HG02852 (cell line): ENCODE data around the gene BICRAL.
"Not testable (repeated sequence)": the region's sequence is repeated elsewhere in the genome, so short reads cannot be mapped to it uniquely, and the experiment has no call there.

Experiments
- ATAC-seq: cut with Tn5 transposase; IDR thresholded peaks from one replicate; pipeline ENCODE4 v1.9.1; 2021; ENCODE audit warnings: mild to moderate bottlenecking, moderate library complexity; ENCODE audit not compliant: unreplicated experiment

The BICRAL gene

GRCh38 chr6:42834056-42834455, 52.2 kb downstream of the BICRAL start:
- ATAC-seq, result no peak

GRCh38 chr6:42841844-42842584, 60.2 kb downstream of the BICRAL start:
- no peak for ATAC-seq

GRCh38 chr6:42845327-42845694, 63.5 kb downstream of the BICRAL start:
- no peak for ATAC-seq

- ATAC-seq, result no peak
Measured at GRCh38 chr6:42846505-42846904, 64.7 kb downstream of the BICRAL start.

- ATAC-seq, result no peak
Measured at GRCh38 chr6:42848700-42849099, 66.8 kb downstream of the BICRAL start.

GRCh38 chr6:42851599-42851998, 69.7 kb downstream of the BICRAL start:
- no peak for ATAC-seq

GRCh38 chr6:42860036-42860435, 78.2 kb downstream of the BICRAL start:
- ATAC-seq, result no peak

GRCh38 chr6:42860481-42860880, 78.6 kb downstream of the BICRAL start:
- no peak for ATAC-seq

- ATAC-seq, result no peak
Measured at GRCh38 chr6:42864602-42865001, 82.8 kb downstream of the BICRAL start.

- no peak for ATAC-seq
Measured at GRCh38 chr6:42870145-42870936, 88.5 kb downstream of the BICRAL start.

GRCh38 chr6:42871711-42872110, 89.9 kb downstream of the BICRAL start:
- ATAC-seq, result no peak

GRCh38 chr6:42873313-42873712, 91.5 kb downstream of the BICRAL start:
- no peak for ATAC-seq

GRCh38 chr6:42877695-42878094, 95.8 kb downstream of the BICRAL start:
- ATAC-seq, result no peak

GRCh38 chr6:42879372-42880239, 97.8 kb downstream of the BICRAL start, which contains the start of gene RPL7L1:
RPL7L1 (plus strand) TSS chr6:42879616; CDS start chr6:42879911, 295 bp downstream.
- ATAC-seq, result peak; percentile 90

GRCh38 chr6:42880240-42880817, 98.5 kb downstream of the BICRAL start:
- not testable (repeated sequence) for ATAC-seq

- not testable (repeated sequence) for ATAC-seq
Measured at GRCh38 chr6:42880871-42881270, 99.0 kb downstream of the BICRAL start.

- no peak for ATAC-seq
Measured at GRCh38 chr6:42885702-42886101, 103.8 kb downstream of the BICRAL start.

GRCh38 chr6:42888201-42888600, 106.3 kb downstream of the BICRAL start:
- not testable (repeated sequence) for ATAC-seq

GRCh38 chr6:42889815-42890214, 108.0 kb downstream of the BICRAL start:
- ATAC-seq, result no peak

GRCh38 chr6:42890311-42891198, 108.7 kb downstream of the BICRAL start:
- ATAC-seq, result peak; percentile 85
